ENCODE measurements around the gene EPAS1.
A peak's percentile ranks its signal among the peaks of the same experiment; 100 is the strongest.

The EPAS1 gene

DNA sequence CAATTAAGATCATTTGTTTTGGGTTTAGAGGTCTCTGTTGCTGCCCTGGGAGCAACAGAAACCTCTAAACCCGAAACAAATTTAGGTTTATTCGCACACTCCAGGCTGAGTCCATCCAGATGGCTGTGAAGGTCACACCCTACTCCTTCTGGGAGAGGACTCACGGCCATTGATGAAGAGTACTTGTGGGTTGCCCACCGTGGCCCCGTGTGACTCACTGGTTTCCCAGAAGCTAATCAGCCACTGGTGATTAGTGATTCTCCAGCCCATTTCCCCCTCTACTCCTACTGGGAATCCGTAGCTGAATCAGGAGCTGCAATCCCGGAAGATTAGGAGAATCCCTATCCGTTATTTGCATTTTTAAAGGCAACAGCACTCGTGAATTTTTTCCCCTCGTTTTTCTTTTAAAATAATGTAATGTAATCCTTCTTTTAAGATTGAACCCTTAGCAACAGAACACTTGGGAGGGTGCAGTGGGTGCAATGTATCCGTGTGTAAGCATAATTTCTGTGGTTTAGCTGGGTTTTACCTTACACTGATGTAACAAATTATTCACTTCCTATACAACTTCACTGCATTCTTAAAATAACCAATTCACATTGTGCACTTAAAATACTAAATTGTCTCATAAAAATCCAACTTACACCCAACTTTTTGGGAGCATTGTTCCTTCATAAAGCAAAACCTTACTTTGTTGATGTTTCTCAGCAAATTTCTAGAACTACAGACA is 27.5 kb upstream of the EPAS1 start:
- no peak for DNase-seq

DNA sequence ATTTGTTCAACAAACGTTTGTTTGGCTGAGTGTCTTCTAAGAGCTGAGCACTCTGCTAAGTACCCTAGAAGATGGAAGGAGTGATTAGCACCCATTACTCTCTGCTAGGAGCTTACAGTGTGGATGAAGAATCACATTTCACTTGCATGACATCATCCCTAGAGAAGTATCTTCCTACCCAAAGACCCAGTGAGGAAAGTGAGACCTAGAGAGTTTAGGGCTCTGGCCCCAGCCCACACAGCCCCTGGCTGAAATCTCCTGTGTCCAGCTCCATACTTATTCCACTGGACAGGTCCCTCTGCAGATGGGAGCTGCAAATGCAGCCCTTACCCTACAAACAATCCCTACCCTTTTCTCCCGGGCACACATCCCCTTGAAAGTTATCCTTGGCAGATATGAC is 26.8 kb upstream of the EPAS1 start:
- in situ Hi-C loops (cut with HindIII; ENCODE audit: low pct_ligation_motif_present, low pct_unique_long_range_greater_than_20kb, low sequenced_read_pairs): no loop called here
- no peak for DNase-seq

More for the DNA sequence above, 27.5 kb upstream of the EPAS1 start:
- in situ Hi-C loops (cut with HindIII; ENCODE audit: low pct_ligation_motif_present, low pct_unique_long_range_greater_than_20kb, low sequenced_read_pairs): no loop called here

DNA sequence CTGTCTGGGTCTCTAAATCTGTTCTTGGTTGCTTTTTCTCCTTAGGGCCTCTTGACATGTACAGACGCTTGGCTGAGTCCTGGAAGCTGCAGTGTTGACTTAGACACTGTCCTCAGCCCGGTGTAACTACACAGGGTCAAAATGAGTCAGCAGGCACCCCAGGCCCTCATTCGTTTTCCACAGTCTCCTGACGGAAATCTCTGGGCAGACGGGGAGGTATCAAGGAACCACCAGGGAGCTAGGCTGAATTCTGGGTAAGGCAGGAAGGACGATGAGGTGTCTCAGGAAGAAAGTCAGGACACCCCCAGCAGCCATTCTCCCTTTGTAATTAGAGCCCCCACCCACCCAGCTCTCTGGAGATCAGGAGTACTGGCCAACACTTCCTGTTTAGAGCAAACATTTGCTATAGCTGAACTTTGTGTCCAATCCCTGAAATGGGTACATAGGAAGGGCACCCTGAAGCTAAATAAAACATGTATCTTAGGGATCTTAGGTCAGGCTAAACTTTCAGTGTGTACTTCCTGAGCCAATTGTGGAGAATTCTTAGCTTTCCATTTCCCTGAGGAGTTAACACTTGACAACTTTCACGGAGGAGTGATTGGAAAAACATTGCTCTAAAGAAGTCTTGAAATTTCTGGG is 23.9 kb upstream of the EPAS1 start:
- in situ Hi-C loops (cut with HindIII; ENCODE audit: low pct_ligation_motif_present, low pct_unique_long_range_greater_than_20kb, low sequenced_read_pairs): no loop called here
- DNase-seq: no peak

DNA sequence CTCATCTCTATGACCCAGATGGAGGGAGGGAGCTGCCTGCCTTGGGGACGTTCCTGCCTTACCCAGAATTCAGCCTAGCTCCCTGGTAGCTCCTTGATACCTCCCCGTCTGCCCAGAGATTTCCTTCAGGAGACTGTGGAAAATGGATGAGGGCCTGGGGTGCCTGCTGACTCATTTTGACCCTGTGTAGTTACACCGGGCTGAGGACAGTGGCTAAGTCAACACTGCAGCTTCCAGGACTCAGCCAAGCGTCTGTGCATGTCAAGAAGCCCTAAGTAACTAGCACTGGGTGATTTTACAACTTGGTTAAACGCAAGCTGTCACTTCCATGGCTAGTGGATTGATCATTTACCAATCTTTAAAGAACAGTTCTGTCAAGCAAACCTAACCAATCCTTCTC is 23.3 kb upstream of the EPAS1 start:
- DNase-seq: no peak
- in situ Hi-C loops (cut with HindIII; ENCODE audit: low pct_ligation_motif_present, low pct_unique_long_range_greater_than_20kb, low sequenced_read_pairs): no loop called here

DNA sequence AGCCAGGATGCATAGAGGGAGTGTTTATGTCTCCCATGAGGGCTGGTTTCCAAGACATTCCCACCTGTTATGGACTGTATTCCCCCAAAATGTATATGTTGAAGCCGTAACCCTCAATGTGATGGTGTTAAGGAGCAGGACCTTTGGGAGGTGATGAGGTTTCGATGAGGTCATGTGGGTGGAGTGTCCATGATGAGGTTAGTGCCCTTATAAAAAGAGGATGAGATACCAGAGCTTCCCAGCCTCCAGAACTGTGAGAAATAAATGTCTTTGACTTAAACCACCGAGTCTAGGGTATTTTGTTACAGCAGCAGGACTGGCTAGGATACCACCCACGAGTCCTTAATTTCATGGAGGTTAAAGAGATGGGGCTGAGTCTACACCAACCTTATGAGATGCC is 22.6 kb upstream of the EPAS1 start:
- in situ Hi-C loops (cut with HindIII; ENCODE audit: low pct_ligation_motif_present, low pct_unique_long_range_greater_than_20kb, low sequenced_read_pairs): no loop called here
- DNase-seq: no peak

DNA sequence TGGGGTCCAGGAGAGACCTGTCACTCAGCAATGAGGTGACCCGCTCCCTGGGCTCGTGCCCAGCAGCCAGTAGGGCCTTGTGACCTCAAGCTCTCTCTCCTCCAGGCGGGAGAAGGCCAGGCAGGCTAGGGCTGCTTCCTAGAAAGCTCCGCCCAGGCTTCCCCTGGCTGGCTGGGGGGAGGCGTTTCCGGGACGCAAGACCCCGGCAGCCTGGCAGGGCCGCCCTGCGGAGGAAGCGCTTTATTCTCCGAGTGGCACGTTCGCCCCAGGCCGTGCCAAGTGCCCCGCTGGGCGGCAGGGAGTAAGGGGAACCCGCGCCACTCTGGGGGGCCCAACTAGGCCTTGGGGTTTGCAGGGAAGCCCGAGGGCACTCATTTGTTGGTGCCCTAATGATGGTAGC is 21.2 kb upstream of the EPAS1 start:
- no peak for DNase-seq
- in situ Hi-C loops (cut with HindIII; ENCODE audit: low pct_ligation_motif_present, low pct_unique_long_range_greater_than_20kb, low sequenced_read_pairs): no loop called here

DNA sequence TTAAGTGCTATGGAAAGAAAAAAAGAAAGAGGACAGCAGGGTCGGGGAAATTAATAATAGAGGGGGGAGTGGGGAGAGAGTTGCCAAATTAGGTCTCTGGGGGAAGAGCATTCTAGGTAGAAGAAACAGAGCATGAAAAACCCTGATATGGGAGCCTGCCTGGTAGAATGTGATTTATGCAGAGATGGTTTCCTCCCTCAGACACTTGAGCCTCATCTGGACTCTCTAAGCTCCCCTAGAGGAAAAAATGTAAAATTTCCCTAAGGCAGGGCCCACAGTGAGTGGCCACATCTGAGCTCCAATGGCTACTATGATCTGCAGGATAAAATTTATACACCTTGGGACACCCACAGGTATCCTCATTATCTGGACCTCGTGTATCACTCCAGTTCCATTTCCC is 20.6 kb upstream of the EPAS1 start:
- in situ Hi-C loops (cut with HindIII; ENCODE audit: low pct_ligation_motif_present, low pct_unique_long_range_greater_than_20kb, low sequenced_read_pairs): no loop called here
- peak; percentile 19 for DNase-seq

DNA sequence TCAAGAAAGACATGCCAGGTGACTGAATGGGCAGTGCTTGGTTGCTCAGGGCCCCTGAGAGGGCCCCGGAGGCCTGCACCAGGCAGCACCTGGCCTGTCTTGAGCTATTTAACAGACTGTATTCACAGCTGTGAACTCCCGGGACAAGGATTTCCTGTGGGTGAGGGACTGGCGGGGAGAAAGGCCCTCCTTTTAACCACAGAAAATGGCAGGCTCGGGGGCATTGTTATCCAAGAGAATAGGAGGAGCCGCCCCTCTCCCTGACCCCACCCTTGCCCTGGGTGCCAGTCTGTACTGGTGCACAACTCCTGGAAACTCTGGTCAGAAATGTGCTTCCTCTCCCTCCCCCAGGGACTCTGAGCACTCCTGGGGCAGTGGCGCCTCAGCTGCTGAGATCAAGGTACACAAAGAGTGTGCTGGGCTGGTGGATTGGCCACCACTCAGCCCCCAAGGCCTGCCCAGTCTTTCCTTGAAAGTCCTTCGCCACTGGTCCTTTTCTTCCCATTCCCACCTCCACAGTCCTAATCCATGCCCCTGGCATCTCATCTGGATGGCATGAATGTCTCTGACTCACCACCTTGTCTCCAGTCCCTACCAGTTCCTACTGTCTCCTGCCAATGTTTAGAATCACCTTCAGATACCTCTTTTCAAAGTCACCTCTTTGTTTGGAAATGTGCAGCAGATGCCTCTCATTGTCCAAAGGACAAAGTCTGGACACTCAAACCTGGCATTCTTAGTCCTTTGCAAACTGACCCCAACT is 19.6 kb upstream of the EPAS1 start:
- DNase-seq: no peak
- in situ Hi-C loops (cut with HindIII; ENCODE audit: low pct_ligation_motif_present, low pct_unique_long_range_greater_than_20kb, low sequenced_read_pairs): no loop called here

DNA sequence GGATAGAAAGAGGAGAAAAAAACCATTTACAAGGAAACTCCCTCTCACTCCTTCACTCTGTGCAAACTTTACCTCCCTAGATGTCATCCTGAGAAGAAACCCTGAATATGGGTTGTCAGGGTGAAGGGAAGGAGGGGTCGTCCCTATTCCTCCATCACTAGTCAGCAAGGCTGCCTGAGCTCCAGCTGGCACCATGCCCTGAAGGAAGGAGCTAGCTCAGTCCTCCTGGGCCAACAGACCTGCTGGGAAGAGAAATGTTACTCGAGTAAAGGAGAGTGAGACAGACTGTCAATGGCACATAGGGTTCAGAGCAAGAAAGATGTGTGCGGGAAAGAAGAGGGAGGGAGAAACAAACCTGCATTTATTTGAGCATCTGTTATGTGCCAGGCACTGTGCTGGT is 18.3 kb upstream of the EPAS1 start:
- no peak for DNase-seq
- in situ Hi-C loops (cut with HindIII; ENCODE audit: low pct_ligation_motif_present, low pct_unique_long_range_greater_than_20kb, low sequenced_read_pairs): no loop called here

DNA sequence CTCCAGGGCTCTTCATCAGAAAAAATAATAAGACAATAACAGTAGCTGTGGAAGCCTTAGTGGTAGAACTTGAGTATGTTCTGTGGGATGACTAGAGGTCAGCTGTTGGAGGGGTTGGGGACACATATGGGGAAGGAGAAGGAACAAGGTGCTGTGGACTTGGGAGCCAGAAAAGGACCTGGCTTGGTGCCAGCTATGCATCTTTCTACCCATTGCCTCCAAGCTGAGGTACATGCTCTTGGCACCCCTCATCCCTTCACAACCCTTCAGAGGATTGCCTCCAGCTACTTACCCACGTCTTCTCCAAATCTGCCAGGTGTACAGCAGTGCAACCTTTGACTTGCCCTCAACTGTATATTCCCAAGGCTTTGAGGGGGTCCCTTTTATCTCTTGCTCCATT is 15.3 kb upstream of the EPAS1 start:
- no peak for DNase-seq
- in situ Hi-C loops (cut with HindIII; ENCODE audit: low pct_ligation_motif_present, low pct_unique_long_range_greater_than_20kb, low sequenced_read_pairs): no loop called here

DNA sequence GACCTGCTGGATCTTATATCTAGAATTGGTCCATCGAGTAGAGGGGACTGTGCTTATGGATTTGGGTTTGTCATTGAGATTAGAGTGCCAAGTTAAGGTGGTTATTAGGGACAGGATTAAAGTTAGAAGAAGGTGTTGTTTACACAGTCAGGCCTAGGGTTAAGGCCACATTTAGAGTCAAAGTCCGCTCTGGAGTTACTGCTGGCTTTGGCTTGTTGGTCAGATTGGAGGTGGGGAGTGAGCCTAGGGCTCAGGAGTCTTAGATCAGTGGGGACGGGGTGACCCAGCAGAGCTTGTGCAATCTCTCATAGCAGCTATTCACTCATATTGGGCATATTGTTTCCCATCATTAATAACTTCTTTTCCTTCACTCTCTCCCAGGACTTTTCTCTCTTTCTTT is 13.5 kb upstream of the EPAS1 start:
- in situ Hi-C loops (cut with HindIII; ENCODE audit: low pct_ligation_motif_present, low pct_unique_long_range_greater_than_20kb, low sequenced_read_pairs): no loop called here
- DNase-seq: no peak

DNA sequence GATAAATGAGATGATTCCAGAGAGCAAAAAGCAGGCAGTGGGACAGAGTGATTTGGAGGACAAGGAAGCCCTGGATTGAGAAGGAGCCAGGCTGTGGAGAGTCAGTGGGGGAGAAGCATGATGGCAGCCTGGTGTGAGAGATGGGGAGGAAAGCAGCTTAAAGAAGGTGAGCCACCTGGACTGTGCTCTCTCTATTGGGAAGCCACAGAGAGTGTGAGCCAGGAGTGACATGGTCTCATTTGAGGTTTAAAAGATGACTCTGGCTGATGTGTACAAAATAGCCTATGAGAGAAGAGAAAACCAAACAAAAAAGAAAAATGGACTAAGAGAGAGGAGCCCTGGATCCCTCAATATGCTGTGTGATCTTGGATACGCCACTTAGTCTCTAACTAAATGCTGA is 12.9 kb upstream of the EPAS1 start:
- no peak for DNase-seq
- in situ Hi-C loops (cut with HindIII; ENCODE audit: low pct_ligation_motif_present, low pct_unique_long_range_greater_than_20kb, low sequenced_read_pairs): no loop called here

DNA sequence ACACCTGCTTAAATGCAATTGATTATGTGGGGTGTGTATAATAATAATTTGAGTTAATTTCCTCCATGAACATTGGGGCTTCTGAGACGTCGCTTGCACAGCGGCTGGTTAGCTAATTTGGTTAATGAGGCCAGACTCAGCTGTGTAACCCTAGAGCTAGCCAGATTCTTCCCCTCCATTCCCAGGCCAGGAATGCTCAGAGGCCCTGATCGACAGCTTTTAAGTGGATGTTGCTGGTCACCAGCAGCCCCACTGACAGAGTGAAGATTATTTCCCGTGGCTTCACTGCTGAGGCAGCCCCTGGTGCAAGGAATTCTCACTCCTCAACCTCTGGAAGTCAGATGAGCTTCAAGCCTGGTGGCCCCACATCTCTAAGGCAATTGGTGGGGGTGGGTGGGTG is 12.4 kb upstream of the EPAS1 start:
- in situ Hi-C loops (cut with HindIII; ENCODE audit: low pct_ligation_motif_present, low pct_unique_long_range_greater_than_20kb, low sequenced_read_pairs): no loop called here
- DNase-seq: no peak

DNA sequence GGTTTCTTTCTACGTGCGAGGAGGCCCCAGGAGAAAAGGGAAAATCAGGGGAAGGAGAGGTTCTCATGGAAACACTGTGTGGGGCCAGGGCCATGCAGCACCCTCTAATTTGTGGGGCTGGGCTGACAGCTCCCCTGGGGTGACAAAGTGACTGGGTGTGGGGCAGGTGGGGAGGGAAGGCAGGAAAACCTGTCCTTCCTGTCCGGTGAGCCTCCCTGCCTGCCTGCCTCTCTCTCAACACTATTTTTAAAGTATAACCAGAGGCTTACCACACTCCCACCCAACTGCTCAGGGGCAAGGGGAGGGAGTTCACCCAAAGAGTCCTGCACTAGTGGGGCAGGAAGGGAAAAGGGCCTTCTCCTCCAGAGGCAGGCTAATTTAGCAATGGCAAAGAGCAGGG is 10.5 kb upstream of the EPAS1 start:
- DNase-seq: no peak
- in situ Hi-C loops (cut with HindIII; ENCODE audit: low pct_ligation_motif_present, low pct_unique_long_range_greater_than_20kb, low sequenced_read_pairs): no loop called here

DNA sequence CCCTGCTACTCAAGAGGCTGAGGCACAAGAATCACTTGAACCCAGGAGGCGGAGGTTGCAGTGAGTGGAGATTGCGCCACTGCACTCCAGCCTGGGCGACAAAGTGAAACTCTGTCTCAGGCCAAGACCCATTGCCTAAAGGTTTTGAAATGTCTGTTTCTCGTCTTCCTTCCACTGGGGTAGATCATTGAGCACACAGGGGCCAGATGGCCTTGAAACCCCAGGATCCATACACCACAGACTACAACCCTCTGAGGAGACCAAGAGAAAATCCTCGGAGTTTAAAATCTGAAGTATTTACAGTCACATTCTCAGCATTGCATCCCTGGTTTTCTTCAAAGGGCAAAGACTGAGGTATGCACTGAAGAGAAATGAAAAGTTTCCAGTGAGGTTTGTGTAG is 7.1 kb upstream of the EPAS1 start:
- in situ Hi-C loops (cut with HindIII; ENCODE audit: low pct_ligation_motif_present, low pct_unique_long_range_greater_than_20kb, low sequenced_read_pairs): no loop called here
- DNase-seq: no peak

DNA sequence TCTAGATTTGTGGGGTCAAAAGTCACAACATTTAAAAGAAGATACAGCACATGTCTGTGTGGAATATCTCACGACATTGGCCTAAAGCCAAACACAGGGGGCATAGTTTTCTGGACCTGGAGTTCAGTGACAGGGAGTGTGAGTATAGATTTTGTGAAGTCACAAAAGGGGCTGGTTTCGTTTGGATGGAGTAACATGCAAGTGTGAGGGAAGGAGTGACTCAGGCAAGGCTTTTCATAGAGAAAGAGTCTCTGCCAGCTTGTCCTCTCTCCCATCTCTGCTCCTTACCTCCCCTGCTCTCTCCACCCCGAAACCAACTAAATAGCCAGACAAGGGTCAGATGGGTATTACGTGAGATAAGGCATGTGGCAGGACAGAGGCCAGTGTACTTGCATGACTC is 3.7 kb upstream of the EPAS1 start:
- in situ Hi-C loops (cut with HindIII; ENCODE audit: low pct_ligation_motif_present, low pct_unique_long_range_greater_than_20kb, low sequenced_read_pairs): no loop called here

DNA sequence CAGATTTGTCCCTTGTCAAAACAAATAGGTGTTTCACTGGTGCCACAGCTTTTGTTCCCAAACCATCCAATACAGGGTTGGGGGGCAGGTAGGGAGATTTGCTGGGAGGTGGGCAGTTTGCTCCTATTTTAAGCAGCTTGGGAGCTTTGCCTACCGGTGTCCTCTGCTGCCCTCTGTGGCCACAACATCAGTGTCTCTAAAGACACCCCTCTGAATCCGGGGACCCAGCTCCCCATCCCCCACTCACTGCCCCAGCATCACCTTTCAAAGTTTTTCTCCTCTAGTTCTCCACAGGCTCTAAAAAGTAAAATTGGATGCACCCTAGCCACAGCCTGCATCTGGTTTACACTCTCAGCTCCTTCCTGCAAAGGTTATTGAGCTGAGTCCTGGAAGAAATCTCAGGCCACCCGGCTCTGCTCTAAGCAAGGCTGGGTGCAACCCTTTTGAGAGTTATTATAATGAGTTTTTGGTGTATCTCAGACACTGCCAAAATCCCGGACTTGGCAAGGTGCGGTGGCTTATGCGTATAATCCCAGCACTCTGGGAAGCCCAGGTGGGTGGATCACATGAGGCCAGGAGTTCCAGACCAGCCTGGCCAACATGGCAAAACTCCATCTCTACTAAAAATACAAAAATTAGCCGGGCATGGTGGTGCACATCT is 2.9 kb upstream of the EPAS1 start:
- DNase-seq: peak; percentile 52
- in situ Hi-C loops (cut with HindIII; ENCODE audit: low pct_ligation_motif_present, low pct_unique_long_range_greater_than_20kb, low sequenced_read_pairs): no loop called here

More for the DNA sequence above, 3.7 kb upstream of the EPAS1 start:
- DNase-seq: no peak

DNA sequence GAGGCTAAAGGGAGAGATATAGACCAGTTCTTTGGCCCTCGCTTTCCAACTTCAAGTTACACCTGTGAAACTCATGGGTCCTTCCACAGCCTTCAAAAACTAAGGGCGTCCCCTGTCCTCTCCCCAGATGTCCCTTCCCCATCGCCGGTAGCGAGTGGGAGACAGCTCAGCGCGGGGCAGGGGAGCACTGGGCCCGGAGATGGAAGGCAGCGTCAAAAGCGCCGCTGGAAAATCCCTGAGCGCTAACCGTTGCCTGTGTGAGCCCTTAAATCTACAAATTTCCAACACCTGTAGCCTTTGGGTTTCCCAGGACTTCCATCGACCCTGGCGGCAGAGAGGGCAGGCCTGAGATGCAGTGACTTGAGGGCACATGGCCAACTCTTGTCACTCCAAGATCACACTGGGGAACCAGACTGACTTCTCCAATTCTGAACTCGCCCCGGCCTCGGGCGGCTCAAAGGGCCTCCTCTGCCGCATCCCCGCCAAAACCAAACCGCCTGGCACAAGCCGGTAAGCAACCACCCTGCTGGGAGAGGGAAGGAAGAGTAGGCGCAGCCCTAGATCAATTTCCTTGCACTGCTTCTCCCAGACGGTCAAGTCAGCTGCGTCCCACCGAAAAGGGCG is 879 bp upstream of the EPAS1 start:
- no peak for DNase-seq
- in situ Hi-C loops (cut with HindIII; ENCODE audit: low pct_ligation_motif_present, low pct_unique_long_range_greater_than_20kb, low sequenced_read_pairs): no loop called here

Data from ACHN (cell line).